ENCODE results near the gene CMTM6.

CMTM6 gene

GRCh38 chr3:32500880-32501782, 1.5 kb downstream of the CMTM6 start (continued):
- TF ChIP-seq ZNF19 (tag by site-specific recombination; IDR thresholded peaks at IDR 0.05; ENCODE audit: low read depth), result no peak
- no peak for TF ChIP-seq ZFP69B (tag by site-specific recombination; IDR thresholded peaks at IDR 0.05)
- no peak for TF ChIP-seq KLF8 (tag by site-specific recombination; IDR thresholded peaks at IDR 0.05)
- TF ChIP-seq ZNF514 (tag by site-specific recombination; IDR thresholded peaks at IDR 0.05), result no peak
- peak; percentile 85 for TF ChIP-seq ZBTB20 (tag by site-specific recombination; IDR thresholded peaks at IDR 0.05)
- TF ChIP-seq ZNF433 (tag by site-specific recombination; IDR thresholded peaks at IDR 0.05; ENCODE audit: low read depth), result no peak
- peak; percentile 54 for TF ChIP-seq ZNF366 (tag by site-specific recombination; conservative IDR thresholded peaks at IDR 0.05)
- TF ChIP-seq ZNF311 (tag by site-specific recombination; IDR thresholded peaks at IDR 0.05; ENCODE audit: borderline replicate concordance), result no peak
- TF ChIP-seq ZNF362 (tag by site-specific recombination; IDR thresholded peaks at IDR 0.05), result peak; percentile 91

- Histone ChIP-seq H3K4me3 (ENCODE audit: low read depth, low read length) (no peak overlapping the region), H3K36me3 (ENCODE audit: control insufficient read depth in 2 of 2, insufficient read depth in 1 of 2, low read length in 2 of 2) (no peaks in the 10 kb centered on the region), H3K9me3 (ENCODE audit: control insufficient read depth, insufficient read depth, low read depth, low read length) (no peaks in the 10 kb centered on the region), H3K27ac (ENCODE audit: extremely low read depth, low read depth, low read length) (no peak overlapping the region), H3K4me1 (ENCODE audit: control insufficient read depth, insufficient read depth, low read length) (peaks cover 4% of the 10 kb centered on the region; the same call in 1 of the 2 replicates)
- CTCF ChIA-PET, result interaction anchor here (0.9 kb wide), 1 partner anchor 18 kb away, joined by 3 read pairs; no protein-coding TSS in a partner anchor
- POLR2A ChIA-PET, result no interaction called here
- TF ChIP-seq ZNF274 (IDR thresholded peaks at IDR 0.05; ENCODE audit: low read length) (no peak), ZNF274 (tag by site-specific recombination; IDR thresholded peaks at IDR 0.05; ENCODE audit: borderline replicate concordance) (no peak), KLF10 (tag by site-specific recombination; IDR thresholded peaks at IDR 0.05) (no peak), ZNF266 (tag by site-specific recombination; IDR thresholded peaks at IDR 0.05; ENCODE audit: low read depth) (no peak), ZNF214 (tag by site-specific recombination; IDR thresholded peaks at IDR 0.05; ENCODE audit: borderline replicate concordance) (no peak), ZNF18 (tag by site-specific recombination; IDR thresholded peaks at IDR 0.05) (no peak), ZNF175 (tag by site-specific recombination; IDR thresholded peaks at IDR 0.05) (no peak), ZNF501 (tag by site-specific recombination; IDR thresholded peaks at IDR 0.05) (no peak), ZNF391 (tag by site-specific recombination; IDR thresholded peaks at IDR 0.05; ENCODE audit: borderline replicate concordance, low read depth) (no peak), ZBTB1 (tag by site-specific recombination; IDR thresholded peaks at IDR 0.05) (no peak), OSR2 (tag by site-specific recombination; IDR thresholded peaks at IDR 0.05) (peak; percentile 71; the same call in 1 of the 2 replicates), ZNF624 (tag by site-specific recombination; IDR thresholded peaks at IDR 0.05) (no peak), ZNF366 (tag by site-specific recombination; conservative IDR thresholded peaks at IDR 0.05) (no peak), ZNF596 (tag by site-specific recombination; IDR thresholded peaks at IDR 0.05) (no peak), MEIS1 (CRISPR knock-in tag; IDR thresholded peaks at IDR 0.05; ENCODE audit: borderline replicate concordance) (no peak), MYNN (tag by site-specific recombination; IDR thresholded peaks at IDR 0.05; ENCODE audit: borderline replicate concordance) (no peak), PRDM2 (tag by site-specific recombination; IDR thresholded peaks at IDR 0.05; ENCODE audit: borderline replicate concordance) (no peak), ZNF544 (tag by site-specific recombination; IDR thresholded peaks at IDR 0.05) (no peak), FEZF1 (tag by site-specific recombination; IDR thresholded peaks at IDR 0.05) (peak; percentile 95), PBX3 (CRISPR knock-in tag; IDR thresholded peaks at IDR 0.05) (no peak)
Measured at GRCh38 chr3:32500231-32500630, 2.4 kb downstream of the CMTM6 start.

Measured in HEK293 (cell line).